Calu3 (cell line): ENCODE measurements around the gene ID3. TPM values are rescaled to one million over a fixed set of nuclear protein-coding genes. Genes with fewer than 3 reads are reported as not detected.
A peak's percentile ranks its signal among the peaks of the same experiment; 100 is the strongest.

Source experiments
- BruUV-seq: library from RNA; stranded (reverse); fragments of 400-500 nt; replicated peaks from 2 replicates; lab custom pipeline; 2021; lab: Mats Ljungman, UMichigan
- CTCF ChIA-PET: fragments of 300-600 bp; sonication (Branson Sonifier 250); formaldehyde crosslinking; loops from one replicate; lab custom pipeline; 2022; ENCODE audit warnings: antibody characterized with exemption; lab: Charles Lee
- DNase-seq: peaks from one replicate; pipeline ENCODE4 v3.0.0; 2022
- H3K27ac Mint-ChIP-seq: one replicate; pipeline ENCODE4 v1.8.0; 2022; ENCODE audit warnings: mixed read lengths; ENCODE audit not compliant: unreplicated experiment
- H3K27me3 Mint-ChIP-seq: one replicate; pipeline ENCODE4 v1.8.0; 2022; ENCODE audit warnings: mixed read lengths; ENCODE audit not compliant: unreplicated experiment
- H3K36me3 Mint-ChIP-seq: one replicate; pipeline ENCODE4 v1.8.0; 2022; ENCODE audit warnings: mild to moderate bottlenecking, moderate library complexity, mixed read lengths; ENCODE audit not compliant: insufficient read depth, unreplicated experiment
- H3K4me1 Mint-ChIP-seq: one replicate; pipeline ENCODE4 v1.8.0; 2022; ENCODE audit warnings: mild to moderate bottlenecking, low read depth, mixed read lengths; ENCODE audit not compliant: unreplicated experiment
- H3K4me3 Mint-ChIP-seq: one replicate; pipeline ENCODE4 v1.8.0; 2022; ENCODE audit warnings: mild to moderate bottlenecking, low read depth, moderate library complexity, mixed read lengths; ENCODE audit not compliant: unreplicated experiment
- H3K9me3 Mint-ChIP-seq: one replicate; pipeline ENCODE4 v1.8.0; 2022; ENCODE audit warnings: low read depth, mixed read lengths; ENCODE audit not compliant: unreplicated experiment
- intact Hi-C: fragments of 100-400 bp; cut with micrococcal nuclease; formaldehyde crosslinking; loops from one replicate; pipeline ENCODE4 v1.10.0; 2022; ENCODE audit not compliant: unreplicated experiment
- total RNA-seq: library from RNA; stranded (reverse); gene quantifications from 2 replicates; pipeline ENCODE4 v1.2.3, GENCODE V29; 2022
- TF ChIP-seq, protein P1 (sequence below): fragments of 200-600 bp; IDR thresholded peaks from one replicate; pipeline ENCODE4 v1.8.0; 2022; ENCODE audit warnings: antibody characterized with exemption; ENCODE audit not compliant: unreplicated experiment

The ID3 gene
- total RNA-seq, 1 experiment from 2014 or later: 25.2 TPM

DNA sequence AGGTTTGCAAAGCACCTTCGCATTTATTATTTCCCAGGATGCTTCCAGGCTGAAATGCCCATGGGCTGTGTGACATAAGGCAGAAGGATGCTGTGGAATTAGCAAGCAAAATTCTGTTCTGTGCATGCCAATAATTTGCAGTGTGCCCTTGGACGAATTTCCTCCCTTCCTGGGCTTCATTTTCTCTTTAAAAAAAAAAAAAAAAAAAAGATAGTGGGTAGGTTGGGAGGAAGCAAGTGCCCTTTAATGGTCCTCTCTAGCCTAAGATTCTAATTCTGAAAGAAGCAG, 2.5 kb upstream of the ID3 start:
- H3K4me3 Mint-ChIP-seq: peak overlapping the region; percentile 34
- CTCF ChIA-PET: interaction anchor here (0.7 kb wide), 1 partner anchor 15 kb away, joined by 3 read pairs; no protein-coding TSS in a partner anchor
- TF ChIP-seq, protein P1, sequence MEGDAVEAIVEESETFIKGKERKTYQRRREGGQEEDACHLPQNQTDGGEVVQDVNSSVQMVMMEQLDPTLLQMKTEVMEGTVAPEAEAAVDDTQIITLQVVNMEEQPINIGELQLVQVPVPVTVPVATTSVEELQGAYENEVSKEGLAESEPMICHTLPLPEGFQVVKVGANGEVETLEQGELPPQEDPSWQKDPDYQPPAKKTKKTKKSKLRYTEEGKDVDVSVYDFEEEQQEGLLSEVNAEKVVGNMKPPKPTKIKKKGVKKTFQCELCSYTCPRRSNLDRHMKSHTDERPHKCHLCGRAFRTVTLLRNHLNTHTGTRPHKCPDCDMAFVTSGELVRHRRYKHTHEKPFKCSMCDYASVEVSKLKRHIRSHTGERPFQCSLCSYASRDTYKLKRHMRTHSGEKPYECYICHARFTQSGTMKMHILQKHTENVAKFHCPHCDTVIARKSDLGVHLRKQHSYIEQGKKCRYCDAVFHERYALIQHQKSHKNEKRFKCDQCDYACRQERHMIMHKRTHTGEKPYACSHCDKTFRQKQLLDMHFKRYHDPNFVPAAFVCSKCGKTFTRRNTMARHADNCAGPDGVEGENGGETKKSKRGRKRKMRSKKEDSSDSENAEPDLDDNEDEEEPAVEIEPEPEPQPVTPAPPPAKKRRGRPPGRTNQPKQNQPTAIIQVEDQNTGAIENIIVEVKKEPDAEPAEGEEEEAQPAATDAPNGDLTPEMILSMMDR: no peak
- H3K36me3 Mint-ChIP-seq: peaks cover 36% of the 10 kb centered on the region
- BruUV-seq: no TSS peak
- DNase-seq: no peak
- peaks cover 48% of the 10 kb centered on the region for H3K4me1 Mint-ChIP-seq
- H3K27me3 Mint-ChIP-seq: no peaks in the 10 kb centered on the region
- no peaks in the 10 kb centered on the region for H3K9me3 Mint-ChIP-seq
- intact Hi-C loops: no loop called here
- H3K27ac Mint-ChIP-seq: peak overlapping the region; percentile 77

DNA sequence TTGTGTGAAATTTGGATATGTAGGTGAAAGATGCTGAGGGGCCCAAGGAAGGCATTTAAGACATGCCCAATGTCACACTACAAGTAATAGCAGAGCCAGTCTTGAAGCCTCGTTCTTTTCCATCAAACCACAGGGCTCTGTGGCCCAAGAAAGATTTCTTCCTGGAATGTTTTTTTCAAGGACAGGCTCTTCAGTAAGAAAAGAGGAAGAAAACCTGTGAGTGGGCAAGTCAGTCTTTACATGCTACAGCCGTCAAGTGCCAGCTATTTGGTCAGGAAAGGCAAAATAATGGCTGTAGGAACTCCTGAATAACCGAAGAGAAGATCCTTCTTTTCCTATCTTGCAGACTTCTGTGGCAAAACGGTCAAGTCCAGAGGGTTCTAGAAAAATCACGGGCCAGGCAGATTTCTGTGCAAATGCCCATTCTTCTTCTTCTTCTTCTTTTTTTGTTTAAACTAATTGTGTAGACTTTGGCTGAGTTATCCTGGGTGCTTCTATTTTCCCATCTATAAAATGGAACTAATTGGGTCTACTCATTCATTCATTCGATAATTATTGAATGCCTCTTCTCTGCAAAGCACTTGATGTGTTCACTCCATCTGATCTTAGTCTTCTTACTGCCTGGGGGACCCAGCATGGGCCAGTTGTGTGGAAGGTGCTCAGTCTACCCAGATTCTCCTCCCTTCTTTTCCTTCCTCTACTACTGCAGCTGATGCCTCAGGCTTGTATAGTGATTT, 1.9 kb upstream of the ID3 start:
- no peak overlapping the region for H3K4me3 Mint-ChIP-seq
- peaks cover 53% of the 10 kb centered on the region for H3K4me1 Mint-ChIP-seq
- intact Hi-C loops: no loop called here
- H3K27me3 Mint-ChIP-seq: no peaks in the 10 kb centered on the region
- peaks cover 39% of the 10 kb centered on the region for H3K36me3 Mint-ChIP-seq
- H3K9me3 Mint-ChIP-seq: no peaks in the 10 kb centered on the region
- no peak for DNase-seq
- peak overlapping the region; percentile 88 for H3K27ac Mint-ChIP-seq
- CTCF ChIA-PET: interaction anchor here (0.7 kb wide), 2 partner anchors 14 to 1361 kb away, joined by 3 read pairs; no protein-coding TSS in a partner anchor
- TF ChIP-seq, protein P1: no peak
- BruUV-seq: no TSS peak

GRCh38 chr1:23559985-23560741, 862 bp upstream of the ID3 start:
- peak overlapping the region; percentile 93 for H3K4me3 Mint-ChIP-seq
- H3K4me1 Mint-ChIP-seq: peaks cover 61% of the 10 kb centered on the region
- peak overlapping the region; percentile 88 for H3K27ac Mint-ChIP-seq
- intact Hi-C loops: no loop called here
- no peaks in the 10 kb centered on the region for H3K9me3 Mint-ChIP-seq
- H3K27me3 Mint-ChIP-seq: no peaks in the 10 kb centered on the region
- TSS peak; percentile 31 for BruUV-seq
- H3K36me3 Mint-ChIP-seq: peaks cover 42% of the 10 kb centered on the region
- CTCF ChIA-PET: interaction anchor here (0.6 to 2.4 kb wide), 3 partner anchors 77 to 976 kb away, joined by 3 to 6 read pairs (median 4); no protein-coding TSS in a partner anchor
- TF ChIP-seq, protein P1: no peak
- DNase-seq: no peak

DNA sequence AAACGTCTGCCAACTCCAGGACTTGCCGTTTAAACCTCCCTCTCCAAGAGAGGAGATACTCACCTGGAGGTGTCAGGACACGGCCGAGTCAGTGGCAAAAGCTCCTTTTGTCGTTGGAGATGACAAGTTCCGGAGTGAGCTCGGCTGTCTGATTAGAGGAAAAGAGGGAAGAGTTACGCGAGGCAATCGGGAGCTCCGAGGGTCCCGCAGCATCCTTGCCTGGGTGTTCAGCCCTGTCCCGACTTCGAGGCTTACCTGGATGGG, 497 bp downstream of the ID3 start:
- H3K36me3 Mint-ChIP-seq: peaks cover 48% of the 10 kb centered on the region
- intact Hi-C loops: no loop called here
- peaks cover 69% of the 10 kb centered on the region for H3K4me1 Mint-ChIP-seq
- H3K4me3 Mint-ChIP-seq: peak overlapping the region; percentile 93
- peak overlapping the region; percentile 88 for H3K27ac Mint-ChIP-seq
- H3K27me3 Mint-ChIP-seq: no peaks in the 10 kb centered on the region
- CTCF ChIA-PET: interaction anchor here (1.6 to 2.4 kb wide), 3 partner anchors 18 to 79 kb away, joined by 5 to 6 read pairs (median 6); no protein-coding TSS in a partner anchor
- BruUV-seq: no TSS peak
- H3K9me3 Mint-ChIP-seq: no peaks in the 10 kb centered on the region
- TF ChIP-seq, protein P1: no peak
- DNase-seq: no peak
